Stimulated activated CD4-positive, alpha-beta T cell treated with anti-CD3 and anti-CD28 coated beads, Interleukin-15, amount 100 ng/mL, for 48 hours (primary cell): ENCODE data around the gene TGM2.

Experiments used
- DNase-seq, 2 donors: peaks; one replicate each; pipeline ENCODE4 v3.0.0-alpha.2; 2020; ENCODE audit warnings: low read depth in 2 of 2

Gene TGM2

DNA sequence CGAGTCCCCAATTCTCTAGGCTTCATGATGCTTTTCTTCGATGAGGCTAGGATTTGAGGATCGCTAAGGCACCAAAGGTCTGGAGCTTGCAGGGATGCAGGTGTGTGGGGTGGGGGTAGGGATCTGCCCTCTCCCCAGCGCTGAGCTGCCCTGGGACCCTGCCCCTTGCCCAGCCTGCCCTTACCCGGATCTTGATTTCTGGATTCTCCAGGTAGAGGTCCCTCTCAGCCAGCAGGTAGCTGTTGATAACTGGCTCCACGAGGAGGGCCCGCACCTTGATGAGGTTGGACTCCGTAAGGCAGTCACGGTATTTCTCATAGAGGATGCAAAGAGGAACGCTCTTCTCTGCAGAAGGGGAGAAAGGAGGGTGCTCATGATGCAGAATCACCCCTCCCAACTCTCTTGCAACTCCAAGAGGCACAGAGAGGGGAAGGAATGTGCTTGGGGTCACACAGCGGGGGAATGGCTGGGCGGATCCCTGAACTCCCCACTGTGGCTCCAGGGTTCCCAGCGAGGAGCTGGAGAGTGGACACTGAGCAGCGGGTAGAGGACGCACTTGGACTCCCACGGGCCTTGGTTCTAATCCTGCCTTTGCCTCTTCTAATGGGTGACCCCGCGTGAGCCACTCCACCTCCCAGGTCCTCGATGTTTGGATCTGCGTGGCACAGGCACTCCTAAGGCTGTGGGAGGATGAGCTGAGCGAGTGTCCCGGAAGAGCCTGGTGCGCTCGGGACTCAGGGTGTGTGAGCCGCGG is 32.7 kb downstream of the TGM2 start:
- DNase-seq: no peak

DNA sequence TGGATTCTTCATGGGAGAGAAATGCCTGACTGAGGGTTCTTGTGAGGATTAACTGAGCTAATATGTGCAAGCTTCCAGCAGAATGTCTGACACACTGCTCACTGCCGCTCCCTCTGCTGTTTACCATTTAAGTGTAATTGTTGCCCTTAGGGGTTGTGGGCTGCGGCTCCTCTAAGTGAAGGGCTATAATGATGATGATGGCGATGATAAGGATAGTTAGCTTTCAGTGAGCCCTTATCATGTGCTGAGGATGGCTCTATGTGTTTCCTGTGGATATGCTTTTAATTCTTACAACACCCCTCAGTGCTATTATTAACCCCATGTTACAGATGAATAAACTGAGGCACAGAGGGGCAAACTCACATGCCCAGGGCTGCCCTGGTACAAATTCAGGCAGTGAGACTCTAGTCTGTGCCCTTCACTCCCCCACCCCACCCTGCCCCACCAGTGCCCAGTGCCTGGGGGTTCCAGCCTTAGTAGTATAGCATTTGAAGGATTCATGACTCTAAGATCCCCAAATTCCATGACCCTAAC is 33.4 kb downstream of the TGM2 start:
- no peak for DNase-seq

DNA sequence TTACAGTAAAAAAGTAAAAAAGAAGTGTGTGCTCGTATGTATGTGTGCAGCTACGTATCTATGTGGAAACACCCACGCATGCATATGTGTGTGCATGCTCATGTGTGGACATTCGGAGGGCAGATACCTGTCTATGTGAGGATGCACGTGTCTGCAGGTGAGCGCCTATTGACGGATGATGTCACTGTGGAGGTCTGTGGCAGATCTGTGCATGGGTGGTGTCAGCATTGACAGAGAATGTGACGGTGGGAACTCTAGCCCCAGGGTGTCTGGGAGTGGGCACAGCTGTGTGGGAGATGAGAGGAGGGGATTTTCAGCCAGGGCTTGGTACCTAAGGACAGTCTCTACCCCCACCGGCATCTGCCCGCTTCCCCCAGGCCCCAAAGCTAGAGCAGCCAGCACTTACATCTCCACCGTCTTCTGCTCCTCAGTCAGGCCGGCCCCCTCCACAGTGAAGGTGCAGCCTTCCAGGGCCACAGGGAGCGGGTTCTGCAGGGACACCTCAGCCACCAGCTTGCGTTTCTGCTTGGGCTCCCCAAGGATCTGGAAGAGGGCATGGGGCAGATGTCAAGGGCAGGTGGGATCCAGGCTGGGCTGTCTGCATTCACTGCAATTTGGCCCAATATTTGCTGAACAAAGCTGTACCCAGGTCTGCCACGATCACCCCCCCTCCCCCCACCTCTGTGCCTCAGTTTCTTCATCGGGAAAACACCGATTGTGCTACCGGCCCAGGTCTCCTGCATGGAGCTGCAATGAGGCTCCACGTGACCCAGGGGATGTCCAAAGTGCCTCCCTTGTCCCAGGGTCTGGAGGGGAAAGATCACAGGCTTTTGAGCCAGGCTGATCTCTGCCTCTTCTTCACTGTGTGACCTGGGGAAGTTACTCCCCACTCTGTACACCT is 34.1 kb downstream of the TGM2 start:
- DNase-seq: no peak

DNA sequence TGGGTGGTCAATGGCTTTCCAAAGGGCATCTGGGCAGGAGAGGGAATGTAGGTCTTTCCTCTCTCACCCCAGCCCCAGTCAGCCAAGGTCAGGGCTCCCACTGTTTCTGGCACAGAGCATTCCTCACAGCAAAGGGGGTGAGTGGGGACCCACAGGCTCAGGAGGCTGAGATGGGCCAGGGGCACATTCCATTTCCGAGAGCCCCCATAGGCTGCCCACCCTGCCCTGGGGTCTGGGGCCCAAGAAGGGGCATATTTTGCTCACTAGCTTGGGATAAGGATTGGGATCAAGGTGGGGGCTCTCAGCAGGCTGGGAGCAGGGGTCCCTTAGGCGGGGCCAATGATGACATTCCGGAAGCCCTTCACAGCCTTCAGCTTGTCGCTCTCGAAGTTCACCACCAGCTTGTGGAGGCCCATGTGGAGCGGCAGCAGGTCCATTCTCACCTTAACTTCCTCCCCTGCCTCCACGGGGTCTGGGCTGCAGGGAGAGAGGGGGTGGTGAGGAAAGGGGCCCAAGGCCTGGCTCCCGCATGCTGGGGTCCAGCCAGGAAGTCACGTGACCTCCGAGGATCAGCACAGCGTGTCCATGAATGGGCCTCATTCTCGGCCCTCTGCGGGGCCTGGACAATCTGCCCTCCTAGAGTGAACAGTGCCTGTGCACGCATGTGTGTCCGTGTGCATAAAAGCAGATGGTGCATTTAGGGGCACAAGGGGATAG is 35.0 kb downstream of the TGM2 start:
- no peak for DNase-seq

DNA sequence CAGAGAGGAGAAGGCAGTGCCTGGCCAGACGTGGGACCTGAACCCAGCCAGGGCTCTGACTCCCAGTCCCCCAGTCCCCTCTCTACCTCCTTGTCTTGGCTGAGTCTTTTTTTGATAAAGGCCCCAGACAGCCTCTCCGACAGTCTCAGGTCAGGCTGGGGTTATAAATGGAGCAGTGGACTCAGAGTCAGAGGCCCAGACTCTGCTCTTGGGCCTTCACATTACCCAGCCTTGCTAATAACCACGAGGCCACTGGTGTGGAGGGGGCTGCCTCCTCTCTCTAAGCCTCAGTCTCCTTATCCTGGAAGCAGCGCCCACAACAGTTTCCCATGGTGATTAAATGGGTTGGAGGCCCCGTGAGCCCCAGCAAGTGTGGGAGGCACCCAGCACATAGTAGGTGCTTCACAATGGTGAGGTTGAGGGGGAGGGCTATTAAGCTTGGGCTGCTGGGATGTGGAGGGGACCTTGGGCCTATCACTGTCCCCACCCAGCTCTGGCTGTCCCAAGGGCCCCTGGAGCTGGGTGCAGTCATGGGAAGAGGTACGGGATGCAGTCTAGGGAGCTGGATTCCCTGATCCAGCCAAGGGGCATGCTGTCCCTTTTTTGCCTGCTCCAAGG is 35.7 kb downstream of the TGM2 start:
- no peak for DNase-seq

DNA sequence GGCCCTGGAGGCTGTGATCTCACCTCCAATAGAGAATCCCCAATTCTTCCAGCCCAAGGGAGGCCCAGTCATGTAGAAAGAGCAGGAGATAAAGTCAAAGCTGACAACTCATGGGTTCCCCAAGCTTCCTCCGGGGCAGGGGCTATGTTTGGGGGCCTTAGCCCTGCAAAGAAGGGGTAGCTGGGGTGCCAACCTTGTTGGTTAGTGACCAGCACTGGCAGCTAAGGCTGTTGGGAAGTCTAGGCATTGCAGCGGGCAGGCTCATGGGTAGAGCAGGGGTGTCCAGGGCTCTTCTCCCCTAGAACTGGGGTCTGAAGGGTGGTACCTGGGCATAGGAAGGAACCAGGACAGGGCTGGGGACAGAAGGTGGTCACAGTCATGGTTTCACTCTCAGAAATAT is 36.4 kb downstream of the TGM2 start:
- no peak for DNase-seq

DNA sequence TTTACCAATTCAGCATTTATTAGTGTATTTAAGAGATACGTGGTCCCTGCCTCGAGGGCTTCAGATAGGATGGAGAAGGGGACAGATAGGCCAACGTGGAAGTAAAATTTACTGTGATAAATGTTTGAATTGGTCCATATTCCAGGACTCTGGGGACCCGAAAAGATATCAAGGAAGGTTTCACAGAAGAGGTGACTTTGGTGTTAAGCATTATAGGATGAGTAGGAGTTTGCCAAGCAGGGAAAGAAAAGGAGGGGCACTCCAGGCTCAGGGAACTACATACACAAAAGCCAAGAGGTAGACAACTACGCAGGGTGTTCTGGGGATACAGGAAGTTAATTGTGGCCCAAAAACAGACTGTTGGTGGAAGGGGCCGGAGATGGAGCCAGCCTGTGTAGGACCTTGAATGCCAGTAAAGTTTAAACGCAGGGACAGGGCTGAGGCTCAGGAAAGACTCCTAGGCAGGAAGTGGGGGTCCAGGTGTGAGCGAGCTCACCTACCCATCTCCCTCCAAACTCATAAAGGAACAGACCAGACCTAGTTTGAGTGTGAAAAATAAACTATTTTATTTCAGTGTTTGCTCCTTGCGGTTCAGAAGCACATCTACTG is 37.0 kb downstream of the TGM2 start:
- DNase-seq: no peak

DNA sequence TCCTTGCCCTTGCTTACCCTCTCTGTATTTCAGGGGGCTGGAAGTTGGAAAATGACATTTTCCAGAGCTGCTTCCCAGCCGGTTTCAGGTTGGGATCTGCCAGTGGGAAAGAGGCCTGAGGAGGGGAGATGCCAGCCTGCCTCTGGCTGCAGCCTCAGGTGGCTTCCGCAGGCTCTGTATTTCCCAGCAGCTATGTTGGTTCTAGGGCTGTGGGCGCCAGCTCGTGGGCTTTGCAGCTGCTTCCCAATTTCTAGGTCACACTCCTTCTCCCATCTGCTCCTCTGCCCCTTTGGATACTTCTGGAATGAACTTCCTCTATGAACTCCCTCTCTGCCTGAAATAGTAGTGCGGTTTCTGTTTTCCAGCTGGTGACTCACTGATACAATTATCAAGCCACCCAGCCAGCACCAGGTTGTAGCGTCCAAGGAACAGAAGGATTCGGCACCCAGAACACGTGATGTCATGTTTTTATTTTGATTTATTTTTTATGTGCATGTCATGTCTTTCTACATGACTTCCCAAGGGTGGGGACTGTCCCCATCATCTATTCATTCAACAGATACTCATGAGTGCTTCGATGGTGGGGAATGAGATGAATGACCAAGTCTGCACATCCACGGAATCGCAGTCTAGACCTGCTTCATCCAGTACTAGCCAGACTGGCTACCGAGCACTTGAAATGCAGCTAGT is 38.0 kb downstream of the TGM2 start:
- no peak for DNase-seq

DNA sequence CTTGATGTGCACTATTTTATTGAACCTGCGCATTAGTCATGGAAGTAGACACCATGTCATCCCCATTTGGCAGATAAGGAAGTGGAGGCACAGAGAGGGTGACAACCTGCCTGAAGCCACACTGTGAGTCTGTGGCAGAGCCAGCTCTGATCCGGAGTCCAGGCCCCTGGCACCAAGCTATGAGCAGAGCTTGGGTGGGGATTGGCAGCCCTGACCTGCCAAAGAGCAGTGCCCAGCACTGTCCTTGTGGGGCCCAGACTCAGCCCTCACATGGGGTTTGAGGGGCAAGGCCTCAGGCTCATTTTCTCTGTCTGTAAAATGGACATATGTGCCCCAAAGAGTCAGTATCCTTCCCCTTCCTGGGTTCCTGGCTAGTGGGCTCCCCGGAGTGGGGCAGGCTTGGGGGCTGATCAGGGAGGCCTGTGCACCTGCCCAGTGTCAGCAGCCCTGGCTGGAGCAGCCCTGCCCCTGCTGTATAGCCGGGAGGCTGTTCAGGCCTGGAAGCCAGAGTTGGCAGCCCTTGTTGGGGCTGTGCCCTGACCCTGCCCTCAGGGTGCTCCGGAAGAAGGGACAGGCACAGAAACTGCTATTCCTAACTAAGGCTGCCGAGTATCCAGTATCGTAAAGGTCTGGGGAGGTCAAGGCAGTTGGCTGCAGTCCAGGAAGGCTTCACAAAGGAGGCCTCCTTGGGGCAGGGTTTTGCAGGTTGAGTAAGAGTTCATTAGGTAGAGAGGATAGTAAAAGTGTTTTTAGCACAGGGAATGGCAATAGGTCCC is 38.7 kb downstream of the TGM2 start:
- DNase-seq: no peak

DNA sequence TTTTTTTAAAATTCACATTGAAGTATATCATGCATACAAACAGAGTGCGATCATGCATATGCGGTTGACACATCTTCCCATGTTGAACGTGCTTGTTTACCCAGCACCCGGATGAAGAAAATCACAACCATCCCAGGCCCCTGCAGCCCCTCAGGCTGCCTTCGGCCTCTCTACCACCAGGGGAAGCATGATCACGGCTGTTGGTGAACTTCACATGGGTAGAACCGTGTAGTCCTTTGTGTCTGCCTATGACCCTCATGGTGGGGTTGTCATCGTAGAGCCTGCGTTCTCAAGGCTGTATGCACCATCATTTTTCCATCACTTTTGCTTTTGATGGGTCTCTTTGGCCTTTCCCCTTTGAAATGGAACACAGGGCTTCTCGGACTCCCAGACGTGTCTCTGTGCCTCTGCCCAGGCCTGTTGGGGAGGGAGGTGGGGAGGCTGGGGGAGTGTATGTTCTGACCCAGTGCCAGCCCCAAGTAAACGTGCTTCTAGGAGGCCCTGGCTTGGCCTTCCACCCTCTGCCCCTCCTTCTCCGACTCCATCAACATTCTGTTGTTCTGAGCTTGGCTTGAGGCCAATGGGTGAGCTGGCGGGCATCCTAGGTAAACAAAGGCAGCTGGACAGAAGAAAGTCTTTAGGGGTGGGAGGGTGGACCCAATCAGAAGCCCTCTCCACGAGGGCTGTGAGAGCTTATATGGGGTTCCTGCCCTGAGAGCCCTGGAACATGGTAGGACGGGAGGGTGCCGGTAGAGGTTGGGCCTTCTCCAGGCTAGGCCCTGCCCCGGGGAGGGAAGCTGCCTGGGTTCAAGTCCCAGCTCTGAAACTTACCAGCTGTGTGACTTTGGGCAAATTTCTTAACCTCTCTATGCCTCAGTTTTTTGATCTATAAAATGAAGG is 39.7 kb downstream of the TGM2 start:
- no peak for DNase-seq

DNA sequence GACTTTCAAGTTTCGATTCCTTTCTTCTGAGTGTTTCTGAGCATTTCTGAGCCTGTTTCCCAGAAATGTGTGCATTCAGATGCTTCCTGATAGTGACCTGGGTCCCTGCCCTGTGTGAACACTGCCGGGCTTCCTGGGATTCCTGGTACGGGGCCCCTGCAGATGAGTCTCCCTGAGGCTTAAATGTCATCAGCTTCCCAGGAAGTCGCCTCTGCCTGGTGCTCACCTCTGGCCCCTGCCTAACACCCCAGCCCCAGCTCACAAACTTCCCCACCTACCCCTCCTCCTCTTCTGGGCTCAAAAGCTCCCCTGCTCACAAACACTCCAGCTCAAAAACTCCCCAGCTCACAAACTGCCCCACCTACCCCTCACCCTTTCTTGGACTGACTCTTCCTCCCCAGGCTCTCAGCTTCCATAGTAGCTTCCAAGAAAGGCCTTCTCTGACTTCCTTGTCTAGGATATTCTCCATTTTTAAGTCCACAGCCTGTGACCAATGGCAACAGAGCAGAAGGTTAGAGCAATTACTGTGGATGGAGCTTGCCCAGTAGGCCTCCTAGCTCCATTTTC is 42.0 kb downstream of the TGM2 start:
- no peak for DNase-seq

DNA sequence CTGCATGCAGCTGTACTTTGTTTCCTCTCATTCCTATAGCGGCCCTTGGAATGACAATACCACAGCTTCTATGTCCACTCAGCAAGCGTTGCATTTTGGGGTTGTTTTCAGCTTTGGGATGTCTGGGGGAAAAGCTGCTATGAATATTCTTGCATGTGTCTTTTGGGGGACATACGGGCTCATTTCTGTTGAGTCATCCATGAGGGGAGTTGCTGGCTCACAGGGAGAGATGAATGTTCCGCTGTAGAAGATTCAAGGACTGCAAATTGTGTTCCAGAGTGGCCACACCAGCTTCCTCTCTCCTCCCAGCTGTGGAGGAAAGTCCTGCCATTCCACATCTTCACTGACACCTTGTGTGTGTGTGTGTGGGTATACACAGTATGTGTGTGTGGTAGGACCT is 43.3 kb downstream of the TGM2 start:
- no peak for DNase-seq

DNA sequence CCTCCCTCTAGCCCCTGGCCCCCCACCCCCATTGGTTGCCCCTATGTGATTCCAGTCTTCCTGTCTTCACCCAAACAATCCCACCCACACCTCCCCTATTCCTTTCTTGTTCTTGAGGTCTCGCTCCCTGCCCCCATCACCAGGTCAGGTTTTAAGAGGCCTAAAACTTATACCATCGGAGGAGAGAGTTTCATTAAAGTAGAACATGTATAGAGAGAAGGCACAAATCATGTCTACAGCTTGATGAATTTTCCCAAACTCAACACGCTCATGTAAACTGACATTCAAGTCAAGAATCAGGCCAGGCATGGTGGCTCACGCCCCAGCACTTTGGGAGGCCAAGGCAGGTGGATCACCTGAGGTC is 44.5 kb downstream of the TGM2 start:
- DNase-seq: no peak

DNA sequence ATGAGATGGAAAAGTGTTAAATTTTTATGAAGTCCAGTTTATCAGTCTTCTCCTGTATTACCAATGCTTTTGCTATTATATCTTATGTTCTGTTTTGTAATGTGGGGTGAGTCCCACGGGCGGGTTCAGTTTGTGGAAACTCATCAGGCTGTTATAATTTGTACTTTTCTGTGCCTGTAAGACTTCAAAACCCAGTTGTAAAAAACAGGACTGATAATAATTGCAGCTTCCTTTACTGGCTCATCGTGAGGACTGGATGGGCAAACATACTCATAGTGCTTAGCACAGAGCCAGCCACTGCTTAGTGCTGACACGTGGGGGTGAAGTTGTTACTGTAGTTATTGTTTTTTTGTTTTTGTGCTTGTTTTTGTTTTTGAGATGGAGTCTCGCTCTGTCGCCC is 45.6 kb downstream of the TGM2 start:
- no peak for DNase-seq

DNA sequence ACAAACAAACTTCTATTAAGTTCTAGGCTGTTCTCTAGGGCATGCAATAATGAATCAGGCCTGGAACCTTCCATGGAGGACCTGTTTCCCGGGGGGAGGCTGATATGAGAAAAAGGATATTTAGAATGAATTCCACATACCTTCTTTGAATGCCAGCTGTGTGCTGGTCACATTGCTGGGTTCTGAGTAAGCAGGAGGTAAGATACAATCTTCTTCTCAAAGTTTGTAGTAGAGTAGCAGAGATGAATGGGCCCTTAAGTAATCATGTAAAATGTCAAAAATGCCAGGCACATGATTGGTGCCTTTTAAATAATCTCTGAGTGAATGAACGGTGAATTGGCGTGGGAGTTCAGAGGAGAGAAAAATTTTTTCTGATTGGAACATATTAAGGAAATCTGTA is 47.4 kb downstream of the TGM2 start:
- DNase-seq: no peak

DNA sequence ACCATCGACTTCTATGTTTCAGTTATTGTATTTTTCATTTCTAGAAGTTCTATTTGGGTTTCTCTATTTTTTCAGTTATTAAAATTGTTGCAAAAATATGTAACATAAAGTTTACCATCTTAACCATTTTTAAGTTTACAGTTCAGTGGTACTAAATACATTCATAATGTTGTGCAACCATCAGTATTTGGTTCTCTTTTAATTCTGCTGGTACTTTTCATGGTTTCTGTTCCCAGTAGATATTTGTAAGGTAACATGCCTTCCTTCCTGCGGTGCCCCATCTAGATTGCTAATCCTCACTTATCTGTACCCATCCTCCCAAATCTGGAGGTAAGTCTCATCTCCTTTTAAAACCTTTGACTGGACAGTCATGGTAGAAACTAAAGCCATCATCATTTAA is 47.9 kb downstream of the TGM2 start:
- DNase-seq: no peak

DNA sequence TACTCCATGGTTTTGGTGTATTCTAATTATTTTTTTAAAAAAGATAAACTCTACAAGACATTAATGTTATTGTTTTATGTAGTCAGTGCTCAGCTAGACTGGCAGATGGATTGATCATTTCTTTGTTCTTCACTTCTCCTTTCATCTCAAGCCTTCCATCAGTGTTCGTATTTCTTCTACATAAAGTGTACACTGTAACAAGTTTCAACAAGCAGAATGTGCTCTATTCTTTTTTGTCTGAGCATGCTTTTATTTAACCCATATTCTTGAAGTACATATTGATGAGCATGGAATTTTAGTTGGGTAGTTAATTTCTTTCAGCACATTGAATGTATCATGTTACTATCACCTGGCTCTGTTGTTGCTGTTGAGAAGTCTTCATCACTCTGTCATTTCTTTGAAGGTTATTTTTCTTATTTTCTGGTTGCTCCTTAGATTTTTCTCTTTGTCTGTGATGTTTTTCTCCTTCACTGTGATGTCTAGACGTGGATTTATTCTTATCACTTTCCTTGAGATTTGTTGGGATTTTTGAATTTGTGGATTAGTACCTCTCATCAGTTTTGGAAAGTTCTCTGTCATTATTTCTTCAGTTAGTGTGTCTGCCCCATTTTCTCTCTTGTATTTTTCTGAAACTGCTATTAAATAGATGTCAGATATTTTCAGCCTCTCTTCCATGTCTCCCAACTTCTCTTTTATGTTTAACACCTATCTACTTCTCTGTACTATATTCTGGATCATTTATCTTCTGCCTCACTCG is 48.5 kb downstream of the TGM2 start:
- DNase-seq: no peak

DNA sequence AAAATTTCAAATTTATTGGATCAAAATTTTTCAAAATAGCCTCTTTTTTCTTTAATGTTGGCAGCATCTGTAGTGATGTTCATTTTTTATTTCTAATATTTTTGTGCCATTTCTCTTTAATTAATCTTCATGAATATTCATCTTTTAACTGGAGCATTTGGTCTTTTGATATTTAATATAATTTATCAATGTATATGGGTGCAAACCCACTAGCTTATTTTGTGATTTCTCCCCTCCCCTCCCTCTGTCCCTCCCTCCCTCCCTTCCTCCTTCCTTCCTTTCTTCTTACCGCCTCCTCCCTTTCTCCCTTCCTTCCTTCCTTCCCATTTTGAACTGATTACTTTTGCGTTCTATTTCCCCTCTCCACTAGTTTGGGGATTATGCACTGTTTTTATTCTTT is 49.2 kb downstream of the TGM2 start:
- DNase-seq: no peak
